SK-N-SH (cell line): ENCODE data around the gene MID1. TPM values are rescaled to one million over a fixed set of nuclear protein-coding genes. Genes with fewer than 3 reads are reported as not detected.
A peak's percentile ranks its signal among the peaks of the same experiment; 100 is the strongest.

Experiments used
- CTCF ChIA-PET: fragments of 300-600, 350-600 bp; formaldehyde crosslinking; extraction: SDS; loops from one replicate; lab custom pipeline; 2021; lab: Yijun Ruan, JAX
- POLR2A ChIA-PET: fragments of 350-600 bp; sonication (Branson Sonifier 250); formaldehyde crosslinking; extraction: SDS; loops from one replicate; lab custom pipeline; 2020; ENCODE audit warnings: antibody characterized with exemption, inconsistent platforms; lab: Yijun Ruan, JAX
- DNase-seq: peaks from one replicate; pipeline ENCODE4 v3.0.0; 2012
- H2AFZ ChIP-seq: fragments of 200-600 bp; sonication (generic); 2 replicates; pipeline ENCODE4 v1.8.1; 2016; ENCODE audit warnings: antibody characterized with exemption, mild to moderate bottlenecking, low read depth
- H3F3A ChIP-seq: fragments of 200-600 bp; sonication (generic); replicated peaks from 2 replicates; pipeline ENCODE3; 2016; ENCODE audit warnings: antibody characterized with exemption, mild to moderate bottlenecking; ENCODE audit not compliant: insufficient read depth
- H3K27ac ChIP-seq, 2 experiments: fragments of 200-500 bp in 1 of 2; fragments of 200-600 bp in 1 of 2; sonication (Bioruptor generic) in 1 of 2; sonication (generic), shearing (Covaris generic) in 1 of 2; 2 replicates each; pipeline versions ENCODE4 v1.5.1 to v1.6.1; 2014 to 2016; ENCODE audit warnings: low read depth in 2 of 2, inconsistent platforms in 1 of 2, low read length in 1 of 2, mild to moderate bottlenecking in 1 of 2, mixed read lengths in 1 of 2
- H3K27me3 ChIP-seq: fragments of 200-600 bp; sonication (generic), shearing (Covaris generic); 2 replicates; pipeline ENCODE4 v1.6.1; 2016; ENCODE audit warnings: mixed run types; ENCODE audit not compliant: insufficient read depth
- H3K36me3 ChIP-seq, 2 experiments: fragments of 200-500 bp in 1 of 2; fragments of 200-600 bp in 1 of 2; sonication (Bioruptor generic) in 1 of 2; sonication (generic) in 1 of 2; replicated peaks in 1 of 2; 2 replicates each; pipeline versions ENCODE3 to v1.5.1; 2014 to 2016; ENCODE audit warnings: low read length in 1 of 2, mild to moderate bottlenecking in 1 of 2; ENCODE audit not compliant: insufficient read depth in 2 of 2, control insufficient read depth in 1 of 2
- H3K4me1 ChIP-seq, 2 experiments: fragments of 200-500 bp in 1 of 2; fragments of 200-600 bp in 1 of 2; sonication (Bioruptor generic) in 1 of 2; sonication (generic), shearing (Covaris generic) in 1 of 2; 2 replicates each; pipeline versions ENCODE4 v1.5.1 to v1.6.1; 2014 to 2016; ENCODE audit warnings: low read depth in 1 of 2, low read length in 1 of 2, mixed run types in 1 of 2; ENCODE audit not compliant: insufficient read depth in 2 of 2, control insufficient read depth in 1 of 2
- H3K4me2 ChIP-seq: fragments of 200-600 bp; sonication (generic), shearing (Covaris generic); 2 replicates; pipeline ENCODE4 v1.6.1; 2017; ENCODE audit warnings: mixed run types
- H3K4me3 ChIP-seq, 2 experiments: fragments of 200-500 bp in 1 of 2; fragments of 200-600 bp in 1 of 2; sonication (Bioruptor generic) in 1 of 2; sonication (generic), shearing (Covaris generic) in 1 of 2; 2 replicates each; pipeline versions ENCODE4 v1.5.1 to v1.8.1; 2014 to 2016; ENCODE audit warnings: low read depth in 2 of 2, inconsistent platforms in 1 of 2, low read length in 1 of 2, mild to moderate bottlenecking in 1 of 2, mixed read lengths in 1 of 2, moderate library complexity in 1 of 2
- H3K79me2 ChIP-seq: fragments of 200-600 bp; sonication (generic); 2 replicates; pipeline ENCODE4 v1.8.1; 2017; ENCODE audit warnings: mild to moderate bottlenecking; ENCODE audit not compliant: insufficient read depth
- H3K9ac ChIP-seq: fragments of 200-600 bp; sonication (generic); 2 replicates; pipeline ENCODE4 v1.6.1; 2017; ENCODE audit warnings: mixed run types
- H3K9me2 ChIP-seq: fragments of 200-600 bp; sonication (generic); 2 replicates; pipeline ENCODE4 v1.6.1; 2017; ENCODE audit warnings: mixed run types
- H3K9me3 ChIP-seq: fragments of 200-600 bp; sonication (generic); 2 replicates; pipeline ENCODE4 v1.6.1; 2017; ENCODE audit warnings: mixed run types, mild to moderate bottlenecking, moderate library complexity
- H4K20me1 ChIP-seq: fragments of 200-600 bp; sonication (generic); 2 replicates; pipeline ENCODE4 v1.6.1; 2017; ENCODE audit warnings: mild to moderate bottlenecking, mixed run types; ENCODE audit not compliant: insufficient read depth
- EZH2phosphoT487 ChIP-seq: fragments of 200-600 bp; sonication (generic); IDR thresholded peaks from 2 replicates; pipeline ENCODE4 v1.6.1; 2017; ENCODE audit warnings: low read depth, mixed run types, mild to moderate bottlenecking, antibody characterized with exemption, moderate library complexity, borderline replicate concordance
- FOSL2 ChIP-seq: IDR thresholded peaks from 2 replicates; pipeline ENCODE4 v1.4.0; 2012; ENCODE audit warnings: low read depth, mild to moderate bottlenecking, moderate library complexity, borderline replicate concordance
- FOXM1 ChIP-seq: IDR thresholded peaks from 2 replicates; pipeline ENCODE4 v1.4.0; 2012; ENCODE audit warnings: low read depth, mild to moderate bottlenecking
- JUND ChIP-seq: IDR thresholded peaks from 2 replicates; pipeline ENCODE4 v1.4.0; 2012
- MEF2A ChIP-seq: IDR thresholded peaks from 2 replicates; pipeline ENCODE4 v1.4.0; 2012; ENCODE audit warnings: low read depth, borderline replicate concordance
- MXI1 ChIP-seq: IDR thresholded peaks from 2 replicates; pipeline ENCODE4 v1.6.1; 2012; ENCODE audit warnings: mild to moderate bottlenecking, low read depth, low read length, improper control_type of control experiment
- POLR2AphosphoS5 ChIP-seq: IDR thresholded peaks from 2 replicates; pipeline ENCODE4 v1.6.1; 2012; ENCODE audit warnings: low read depth, low read length
- RFX5 ChIP-seq: IDR thresholded peaks from 2 replicates; pipeline ENCODE4 v1.6.1; 2012; ENCODE audit warnings: mild to moderate bottlenecking, improper control_type of control experiment, low read length
- RXRA ChIP-seq: IDR thresholded peaks from 2 replicates; pipeline ENCODE4 v1.4.0; 2012; ENCODE audit warnings: low read depth, mild to moderate bottlenecking, borderline replicate concordance
- SMC3 ChIP-seq: IDR thresholded peaks from 2 replicates; pipeline ENCODE4 v1.6.1; 2012; ENCODE audit warnings: low read depth, low read length, improper control_type of control experiment
- TCF12 ChIP-seq: IDR thresholded peaks from 2 replicates; pipeline ENCODE4 v1.4.0; 2012
- WGBS: methylation state at CpG from one replicate; pipeline ENCODE4 v1.1.6; 2017; ENCODE audit warnings: low lambda C conversion rate; 5-methylcytosine and 5-hydroxymethylcytosine counted together
- polyA plus RNA-seq, 3 experiments: library from polyadenylated mRNA; depleted of rRNA; stranded (reverse); fragments of >200 nt; gene quantifications; 2 replicates each; pipeline ENCODE4 v1.2.3, GENCODE V29; 2012
- TF ChIP-seq, protein P1 (sequence below): fragments of 150-350 bp; IDR thresholded peaks from 2 replicates; pipeline ENCODE4 v1.6.1; 2017; ENCODE audit warnings: antibody characterized with exemption, low read length, low read depth, borderline replicate concordance
- TF ChIP-seq, protein P2 (sequence below): IDR thresholded peaks from 2 replicates; pipeline ENCODE4 v1.4.0; 2012; ENCODE audit warnings: low read depth, borderline replicate concordance
- TF ChIP-seq, protein P3 (sequence below): IDR thresholded peaks from 2 replicates; pipeline ENCODE4 v1.6.1; 2012; ENCODE audit warnings: mild to moderate bottlenecking, low read depth, low read length, moderate library complexity

MID1 gene
- polyA plus RNA-seq, 1 of the 3 experiments (the other 2 are of a cell fraction): 10.4 TPM

DNA sequence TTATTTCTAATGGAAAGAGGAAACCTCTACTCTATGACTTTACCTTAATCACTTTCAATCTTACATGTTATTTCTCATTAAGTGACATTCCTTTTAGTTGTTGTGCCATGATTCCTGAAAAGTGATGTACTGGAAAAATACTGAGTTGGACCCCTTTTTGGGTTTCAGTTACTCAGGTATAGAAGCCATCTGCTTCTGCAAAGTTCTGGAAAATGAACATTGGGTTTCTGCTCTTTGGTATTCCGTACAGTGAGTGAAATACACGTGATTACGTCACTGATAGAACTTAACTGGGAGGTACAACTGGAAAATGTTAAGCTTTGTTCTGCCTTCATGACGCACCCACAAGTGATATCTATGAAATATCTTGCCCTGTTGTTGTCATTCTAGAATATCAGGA is 114.7 kb downstream of the MID1 start (continued):
- TF ChIP-seq, protein P1, sequence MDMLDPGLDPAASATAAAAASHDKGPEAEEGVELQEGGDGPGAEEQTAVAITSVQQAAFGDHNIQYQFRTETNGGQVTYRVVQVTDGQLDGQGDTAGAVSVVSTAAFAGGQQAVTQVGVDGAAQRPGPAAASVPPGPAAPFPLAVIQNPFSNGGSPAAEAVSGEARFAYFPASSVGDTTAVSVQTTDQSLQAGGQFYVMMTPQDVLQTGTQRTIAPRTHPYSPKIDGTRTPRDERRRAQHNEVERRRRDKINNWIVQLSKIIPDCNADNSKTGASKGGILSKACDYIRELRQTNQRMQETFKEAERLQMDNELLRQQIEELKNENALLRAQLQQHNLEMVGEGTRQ: no peak
- TF ChIP-seq JUND: no peak

DNA sequence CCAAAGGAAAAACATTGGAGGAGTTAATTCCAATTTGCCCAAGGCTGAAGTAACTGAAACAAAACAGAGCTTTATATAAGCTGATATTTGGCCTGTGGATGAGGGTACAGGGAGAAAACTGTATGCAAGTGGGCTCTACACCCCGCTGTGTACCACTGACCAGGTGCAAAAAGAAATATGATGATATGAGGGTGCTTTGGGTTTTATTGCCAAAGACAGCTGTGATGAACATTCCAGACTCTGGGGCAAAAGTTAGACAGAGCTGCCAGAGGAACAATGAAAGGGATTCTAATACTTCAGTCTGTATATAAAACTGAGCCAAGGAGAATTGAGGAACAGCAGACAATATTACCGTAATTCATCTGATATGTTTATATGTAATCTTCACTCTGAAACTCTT is 117.4 kb downstream of the MID1 start:
- Histone ChIP-seq H3K27me3 (no peaks in the 10 kb centered on the region), H3K79me2 (no peaks in the 10 kb centered on the region), H3K27ac (no peak overlapping the region), H2AFZ (no peak overlapping the region), H3K9me3 (no peaks in the 10 kb centered on the region), H3F3A (no peaks in the 10 kb centered on the region), H3K9ac (no peak overlapping the region), H3K4me3 (no peak overlapping the region), H3K4me1 (no peaks in the 10 kb centered on the region; a peak in 2 of 4 replicates), H3K4me2 (no peak overlapping the region), H3K9me2 (no peaks in the 10 kb centered on the region), H3K36me3 (no peaks in the 10 kb centered on the region), H4K20me1 (no peaks in the 10 kb centered on the region)
- WGBS: 44% methylated on average over 2 of the region's 2 CpGs
- no peak for TF ChIP-seq POLR2AphosphoS5
- no peak for DNase-seq
- POLR2A ChIA-PET: no interaction called here
- CTCF ChIA-PET: no interaction called here

DNA sequence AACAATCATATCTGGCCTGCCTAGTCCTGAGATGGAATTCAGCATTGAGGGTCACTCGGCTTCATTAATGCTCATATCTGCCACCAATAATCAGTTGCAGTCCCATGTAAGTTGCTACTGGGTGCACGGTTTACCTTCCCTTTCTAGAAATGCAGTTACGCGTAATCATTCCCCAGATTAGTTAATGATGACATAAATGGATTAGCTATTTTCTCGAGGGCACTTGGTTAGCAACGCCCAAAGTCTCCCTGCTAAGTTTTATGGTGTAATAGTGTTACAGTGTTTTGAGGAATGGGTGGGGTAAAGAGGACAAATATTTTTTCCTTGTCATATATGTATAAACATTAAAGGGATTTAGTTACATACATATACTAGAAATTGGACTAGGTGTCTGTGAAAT is 118.8 kb downstream of the MID1 start:
- CTCF ChIA-PET: no interaction called here

More for the DNA sequence above, 118.8 kb downstream of the MID1 start:
- Histone ChIP-seq H3K9ac (no peak overlapping the region), H3F3A (peaks cover 8% of the 10 kb centered on the region), H3K27ac (no peak overlapping the region), H3K36me3 (no peaks in the 10 kb centered on the region), H2AFZ (no peak overlapping the region), H4K20me1 (no peaks in the 10 kb centered on the region), H3K4me1 (no peaks in the 10 kb centered on the region; a peak in 2 of 4 replicates), H3K9me3 (no peaks in the 10 kb centered on the region), H3K9me2 (no peaks in the 10 kb centered on the region), H3K4me3 (no peak overlapping the region), H3K27me3 (no peaks in the 10 kb centered on the region), H3K79me2 (no peaks in the 10 kb centered on the region), H3K4me2 (no peak overlapping the region)
- 53% methylated on average over 6 of the region's 6 CpGs for WGBS
- POLR2A ChIA-PET: no interaction called here
- peak; percentile 7 for DNase-seq
- TF ChIP-seq RXRA (no peak), SMC3 (no peak), FOSL2 (no peak), MEF2A (no peak), TCF12 (no peak), EZH2phosphoT487 (no peak), RFX5 (no peak), MXI1 (no peak), FOXM1 (no peak)
- TF ChIP-seq, protein P2, sequence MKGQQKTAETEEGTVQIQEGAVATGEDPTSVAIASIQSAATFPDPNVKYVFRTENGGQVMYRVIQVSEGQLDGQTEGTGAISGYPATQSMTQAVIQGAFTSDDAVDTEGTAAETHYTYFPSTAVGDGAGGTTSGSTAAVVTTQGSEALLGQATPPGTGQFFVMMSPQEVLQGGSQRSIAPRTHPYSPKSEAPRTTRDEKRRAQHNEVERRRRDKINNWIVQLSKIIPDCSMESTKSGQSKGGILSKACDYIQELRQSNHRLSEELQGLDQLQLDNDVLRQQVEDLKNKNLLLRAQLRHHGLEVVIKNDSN: no peak
- TF ChIP-seq, protein P3, sequence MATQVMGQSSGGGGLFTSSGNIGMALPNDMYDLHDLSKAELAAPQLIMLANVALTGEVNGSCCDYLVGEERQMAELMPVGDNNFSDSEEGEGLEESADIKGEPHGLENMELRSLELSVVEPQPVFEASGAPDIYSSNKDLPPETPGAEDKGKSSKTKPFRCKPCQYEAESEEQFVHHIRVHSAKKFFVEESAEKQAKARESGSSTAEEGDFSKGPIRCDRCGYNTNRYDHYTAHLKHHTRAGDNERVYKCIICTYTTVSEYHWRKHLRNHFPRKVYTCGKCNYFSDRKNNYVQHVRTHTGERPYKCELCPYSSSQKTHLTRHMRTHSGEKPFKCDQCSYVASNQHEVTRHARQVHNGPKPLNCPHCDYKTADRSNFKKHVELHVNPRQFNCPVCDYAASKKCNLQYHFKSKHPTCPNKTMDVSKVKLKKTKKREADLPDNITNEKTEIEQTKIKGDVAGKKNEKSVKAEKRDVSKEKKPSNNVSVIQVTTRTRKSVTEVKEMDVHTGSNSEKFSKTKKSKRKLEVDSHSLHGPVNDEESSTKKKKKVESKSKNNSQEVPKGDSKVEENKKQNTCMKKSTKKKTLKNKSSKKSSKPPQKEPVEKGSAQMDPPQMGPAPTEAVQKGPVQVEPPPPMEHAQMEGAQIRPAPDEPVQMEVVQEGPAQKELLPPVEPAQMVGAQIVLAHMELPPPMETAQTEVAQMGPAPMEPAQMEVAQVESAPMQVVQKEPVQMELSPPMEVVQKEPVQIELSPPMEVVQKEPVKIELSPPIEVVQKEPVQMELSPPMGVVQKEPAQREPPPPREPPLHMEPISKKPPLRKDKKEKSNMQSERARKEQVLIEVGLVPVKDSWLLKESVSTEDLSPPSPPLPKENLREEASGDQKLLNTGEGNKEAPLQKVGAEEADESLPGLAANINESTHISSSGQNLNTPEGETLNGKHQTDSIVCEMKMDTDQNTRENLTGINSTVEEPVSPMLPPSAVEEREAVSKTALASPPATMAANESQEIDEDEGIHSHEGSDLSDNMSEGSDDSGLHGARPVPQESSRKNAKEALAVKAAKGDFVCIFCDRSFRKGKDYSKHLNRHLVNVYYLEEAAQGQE: no peak
